Measurements from ENCODE around the gene BRSK2. TPM values are rescaled to one million over a fixed set of nuclear protein-coding genes. Genes with fewer than 3 reads are reported as not detected.
"Not testable (repeated sequence)": the region's sequence is repeated elsewhere in the genome, so short reads cannot be mapped to it uniquely, and the experiment has no call there.

Gene BRSK2
- total RNA-seq, 1 donor: 0.36 TPM

DNA sequence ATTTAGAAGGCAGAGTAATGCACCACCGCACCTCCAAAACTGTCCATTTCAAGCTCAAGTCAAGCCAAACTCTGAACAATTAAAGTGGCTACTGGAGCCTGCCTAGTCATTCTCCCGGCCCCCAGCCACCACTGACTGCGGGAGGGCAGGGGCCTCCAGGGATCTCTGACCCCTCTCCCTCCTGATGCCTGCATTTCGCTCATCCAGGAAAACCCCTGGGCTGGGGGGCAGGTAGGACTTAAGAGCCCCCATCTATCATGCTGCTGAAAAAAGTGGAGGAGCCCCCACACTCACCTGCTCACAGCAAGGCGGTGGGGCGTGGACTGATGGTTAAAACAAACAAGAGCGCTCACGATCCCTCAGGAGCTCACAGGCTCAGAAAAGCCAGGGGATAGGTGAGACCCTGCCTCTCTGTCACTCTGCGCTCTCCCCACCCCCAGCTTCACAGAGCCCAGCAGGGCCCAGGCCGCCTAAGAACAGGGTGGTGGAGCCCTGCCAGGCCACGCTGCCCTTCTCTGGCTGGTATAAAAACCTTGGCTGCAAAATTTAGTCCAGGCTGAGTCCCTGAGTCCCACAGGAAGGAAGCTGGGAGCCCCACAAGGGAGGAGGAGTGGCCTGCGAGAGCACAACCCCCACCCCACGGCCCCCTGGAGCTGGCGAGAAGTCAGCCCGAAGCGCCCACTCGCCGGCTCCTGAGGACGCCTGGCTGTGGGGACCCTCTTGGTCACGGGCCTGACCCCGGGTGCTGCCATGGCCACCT is 117.8 kb downstream of the BRSK2 start:
- TF ChIP-seq, protein P1, sequence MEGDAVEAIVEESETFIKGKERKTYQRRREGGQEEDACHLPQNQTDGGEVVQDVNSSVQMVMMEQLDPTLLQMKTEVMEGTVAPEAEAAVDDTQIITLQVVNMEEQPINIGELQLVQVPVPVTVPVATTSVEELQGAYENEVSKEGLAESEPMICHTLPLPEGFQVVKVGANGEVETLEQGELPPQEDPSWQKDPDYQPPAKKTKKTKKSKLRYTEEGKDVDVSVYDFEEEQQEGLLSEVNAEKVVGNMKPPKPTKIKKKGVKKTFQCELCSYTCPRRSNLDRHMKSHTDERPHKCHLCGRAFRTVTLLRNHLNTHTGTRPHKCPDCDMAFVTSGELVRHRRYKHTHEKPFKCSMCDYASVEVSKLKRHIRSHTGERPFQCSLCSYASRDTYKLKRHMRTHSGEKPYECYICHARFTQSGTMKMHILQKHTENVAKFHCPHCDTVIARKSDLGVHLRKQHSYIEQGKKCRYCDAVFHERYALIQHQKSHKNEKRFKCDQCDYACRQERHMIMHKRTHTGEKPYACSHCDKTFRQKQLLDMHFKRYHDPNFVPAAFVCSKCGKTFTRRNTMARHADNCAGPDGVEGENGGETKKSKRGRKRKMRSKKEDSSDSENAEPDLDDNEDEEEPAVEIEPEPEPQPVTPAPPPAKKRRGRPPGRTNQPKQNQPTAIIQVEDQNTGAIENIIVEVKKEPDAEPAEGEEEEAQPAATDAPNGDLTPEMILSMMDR (IDR thresholded peaks at IDR 0.05; ENCODE audit: insufficient read depth, low read length): no peak
- no peak overlapping the region for H3K4me3 ChIP-seq (ENCODE audit: low read depth, low read length)
- no peak for DNase-seq (ENCODE audit: low read depth)

DNA sequence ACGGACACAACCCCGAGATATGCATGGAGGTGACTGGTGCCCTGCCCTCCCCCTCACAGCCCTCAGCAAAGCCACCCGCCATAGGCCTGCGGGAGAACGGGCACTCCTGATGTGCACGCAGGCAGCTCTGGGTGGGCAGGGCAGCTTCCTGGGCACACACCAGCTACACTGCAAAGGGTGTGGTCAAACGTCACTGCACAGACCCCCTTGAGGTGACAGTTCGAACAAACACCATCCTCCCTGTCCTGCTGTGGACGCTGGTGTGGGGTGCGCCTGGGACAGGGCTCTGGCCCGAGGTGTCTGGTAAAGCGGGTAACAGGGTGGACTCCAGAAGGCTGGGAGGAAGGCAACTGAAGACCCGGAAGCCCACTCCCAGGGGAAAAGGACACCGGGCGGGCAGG is 118.8 kb downstream of the BRSK2 start:
- DNase-seq (ENCODE audit: low read depth): no peak
- TF ChIP-seq, protein P1 (IDR thresholded peaks at IDR 0.05; ENCODE audit: insufficient read depth, low read length): no peak
- H3K4me3 ChIP-seq (ENCODE audit: low read depth, low read length): no peak overlapping the region

DNA sequence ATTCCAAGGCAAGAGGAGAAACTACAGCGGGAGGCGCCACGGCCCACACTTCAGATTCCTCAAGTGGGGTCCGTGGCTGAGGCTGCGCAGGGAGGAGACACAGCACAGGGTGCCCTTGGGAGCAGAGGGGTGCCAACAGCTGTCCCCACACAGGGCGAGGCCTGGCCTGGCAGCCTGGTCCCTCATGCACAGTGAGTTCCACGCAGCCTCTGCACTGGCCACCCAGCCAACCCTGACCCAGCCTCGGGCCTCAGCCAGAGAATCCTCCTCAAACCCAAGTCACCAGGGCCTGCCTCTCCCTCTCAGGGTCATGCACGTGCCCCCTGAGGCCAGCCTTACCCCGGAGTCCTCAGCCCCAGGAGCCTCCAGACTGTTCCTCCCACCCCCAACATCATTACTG is 119.3 kb downstream of the BRSK2 start:
- DNase-seq (ENCODE audit: low read depth): no peak
- TF ChIP-seq, protein P1 (IDR thresholded peaks at IDR 0.05; ENCODE audit: insufficient read depth, low read length): no peak
- no peak overlapping the region for H3K4me3 ChIP-seq (ENCODE audit: low read depth, low read length)

DNA sequence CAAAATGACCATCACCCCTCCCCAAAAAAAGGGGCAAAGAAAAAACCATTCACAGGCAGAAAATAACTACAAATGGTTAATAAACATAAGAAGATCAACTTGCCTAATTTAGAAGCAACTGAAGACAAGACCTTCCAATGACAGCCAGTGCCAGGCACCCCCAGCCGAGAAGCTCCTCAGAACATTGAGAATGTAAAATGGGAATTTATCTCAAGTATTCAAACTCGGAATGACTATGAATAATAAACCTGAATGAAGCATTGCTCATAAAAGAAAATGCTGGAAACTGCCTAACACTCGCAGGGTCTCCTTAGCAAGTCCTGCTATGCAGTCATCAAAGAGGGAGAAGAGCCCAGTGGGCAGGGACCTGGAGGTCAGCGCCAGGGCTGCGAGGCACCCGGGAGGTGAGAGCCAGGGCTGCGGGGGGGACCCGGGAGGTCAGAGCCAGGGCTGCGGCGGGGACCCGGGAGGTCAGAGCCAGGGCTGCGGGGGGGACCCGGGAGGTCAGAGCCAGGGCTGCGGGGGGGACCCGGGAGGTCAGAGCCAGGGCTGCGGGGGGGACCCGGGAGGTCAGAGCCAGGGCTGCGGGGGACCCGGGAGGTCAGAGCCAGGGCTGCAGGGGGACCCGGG is 120.0 kb downstream of the BRSK2 start:
- no peak overlapping the region for H3K4me3 ChIP-seq (ENCODE audit: low read depth, low read length)
- no peak for DNase-seq (ENCODE audit: low read depth)
- TF ChIP-seq, protein P1 (IDR thresholded peaks at IDR 0.05; ENCODE audit: insufficient read depth, low read length): no peak

DNA sequence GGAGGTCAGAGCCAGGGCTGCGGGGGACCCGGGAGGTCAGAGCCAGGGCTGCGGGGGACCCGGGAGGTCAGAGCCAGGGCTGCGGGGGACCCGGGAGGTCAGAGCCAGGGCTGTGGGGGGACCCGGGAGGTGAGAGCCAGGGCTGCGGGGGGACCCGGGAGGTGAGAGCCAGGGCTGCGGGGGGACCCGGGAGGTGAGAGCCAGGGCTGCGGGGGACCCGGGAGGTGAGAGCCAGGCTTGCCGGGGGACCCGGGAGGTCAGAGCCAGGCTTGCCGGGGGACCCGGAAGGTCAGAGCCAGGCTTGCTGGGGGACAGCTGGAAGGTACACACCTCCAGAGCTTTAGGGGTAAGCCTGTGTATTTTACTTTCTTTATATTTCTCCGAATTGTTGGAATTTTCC is 120.6 kb downstream of the BRSK2 start:
- not testable (repeated sequence) for DNase-seq (ENCODE audit: low read depth); H3K4me3 ChIP-seq (ENCODE audit: low read depth, low read length)

DNA sequence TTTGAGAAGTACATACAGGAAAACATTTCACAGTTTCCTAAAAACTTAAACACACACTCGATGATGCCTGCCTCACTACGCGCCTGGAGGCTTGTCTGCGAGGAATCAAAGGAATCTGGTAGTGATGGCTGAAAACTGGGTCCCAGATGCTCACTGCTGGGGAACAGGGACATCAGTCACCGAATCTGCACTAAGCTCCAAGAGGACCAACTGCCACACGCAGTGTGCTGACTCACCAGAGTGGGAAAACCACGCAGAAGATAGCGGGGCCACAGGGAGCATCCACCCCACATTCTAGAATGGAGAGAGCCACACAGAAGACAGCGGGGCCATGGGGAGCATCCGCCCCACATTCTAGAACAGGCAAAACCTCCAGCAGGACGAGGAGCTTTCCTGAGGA is 121.2 kb downstream of the BRSK2 start:
- no peak overlapping the region for H3K4me3 ChIP-seq (ENCODE audit: low read depth, low read length)
- TF ChIP-seq, protein P1 (IDR thresholded peaks at IDR 0.05; ENCODE audit: insufficient read depth, low read length): no peak
- DNase-seq (ENCODE audit: low read depth): no peak

DNA sequence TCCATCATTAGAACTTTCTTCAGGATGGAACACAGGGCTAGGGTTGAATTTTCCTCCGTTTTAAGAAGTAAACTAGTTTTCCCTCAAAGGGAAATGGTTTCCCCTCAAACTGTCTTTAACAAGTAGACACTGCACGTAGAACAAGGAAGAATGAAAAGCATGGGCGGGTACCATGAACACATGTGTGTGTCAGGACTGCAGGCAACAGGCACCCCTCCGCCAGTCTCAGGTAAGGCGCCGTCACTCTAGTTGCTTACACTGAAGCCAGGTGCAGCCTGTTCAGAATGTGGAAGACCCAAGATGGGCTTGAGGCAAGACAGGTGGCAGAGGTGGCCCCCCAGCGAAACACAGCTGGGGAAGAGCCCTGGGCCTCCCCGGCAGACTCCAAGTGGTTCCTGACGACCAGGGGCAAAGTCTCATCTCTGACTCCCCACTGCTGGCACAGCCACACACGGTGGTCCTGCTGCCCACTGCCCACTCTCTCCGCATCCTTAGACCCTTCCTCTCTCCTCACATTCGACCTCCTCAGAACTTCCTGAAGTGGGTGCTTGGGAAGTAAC is 122.3 kb downstream of the BRSK2 start:
- TF ChIP-seq, protein P1 (IDR thresholded peaks at IDR 0.05; ENCODE audit: insufficient read depth, low read length): no peak
- DNase-seq (ENCODE audit: low read depth): no peak
- no peak overlapping the region for H3K4me3 ChIP-seq (ENCODE audit: low read depth, low read length)
